COLO829 (cell line): Measurements from ENCODE around the gene DIP2C.
"Not testable (repeated sequence)": the region's sequence is repeated elsewhere in the genome, so short reads cannot be mapped to it uniquely, and the experiment has no call there.

ENCODE experiments used
- DNase-seq: peaks from one replicate; pipeline ENCODE4 v3.0.0; 2012; ENCODE audit warnings: low spot score

The DIP2C gene

GRCh38 chr10:533611-534010 lies 155.9 kb downstream of the DIP2C start:
- no peak for DNase-seq

GRCh38 chr10:533186-533585 lies 156.3 kb downstream of the DIP2C start:
- DNase-seq: no peak

GRCh38 chr10:532331-532730 lies 157.1 kb downstream of the DIP2C start:
- DNase-seq: not testable (repeated sequence)

GRCh38 chr10:531541-531940 lies 157.9 kb downstream of the DIP2C start:
- DNase-seq: no peak

GRCh38 chr10:530717-531116 lies 158.8 kb downstream of the DIP2C start:
- no peak for DNase-seq

GRCh38 chr10:529468-530230 lies 159.8 kb downstream of the DIP2C start:
- DNase-seq: no peak

- DNase-seq: no peak
Observed at GRCh38 chr10:528173-529165, 161.0 kb downstream of the DIP2C start.

- no peak for DNase-seq
Observed at GRCh38 chr10:527416-527815, 162.1 kb downstream of the DIP2C start.

GRCh38 chr10:526651-527312 lies 162.7 kb downstream of the DIP2C start:
- no peak for DNase-seq

GRCh38 chr10:525565-526315 lies 163.7 kb downstream of the DIP2C start:
- DNase-seq: no peak

GRCh38 chr10:523925-524324 lies 165.5 kb downstream of the DIP2C start:
- DNase-seq: no peak

GRCh38 chr10:522350-522749 lies 167.1 kb downstream of the DIP2C start:
- DNase-seq: no peak

GRCh38 chr10:521261-522250 lies 167.9 kb downstream of the DIP2C start:
- no peak for DNase-seq

GRCh38 chr10:520402-520787 lies 169.1 kb downstream of the DIP2C start:
- DNase-seq: no peak

- DNase-seq: no peak
Observed at GRCh38 chr10:519716-520401, 169.6 kb downstream of the DIP2C start.

GRCh38 chr10:519055-519715 lies 170.3 kb downstream of the DIP2C start:
- no peak for DNase-seq

GRCh38 chr10:517872-518475 lies 171.5 kb downstream of the DIP2C start:
- no peak for DNase-seq

GRCh38 chr10:517241-517830 lies 172.1 kb downstream of the DIP2C start:
- no peak for DNase-seq

GRCh38 chr10:516764-517163 lies 172.7 kb downstream of the DIP2C start:
- no peak for DNase-seq
